ENCODE data around the gene ANKRD27.

Gene ANKRD27

GRCh38 chr19:32599736-32600157, 75.2 kb downstream of the ANKRD27 start (continued):
- TF ChIP-seq ZNF549 (tag by site-specific recombination; IDR thresholded peaks at IDR 0.05) = no peak
- TF ChIP-seq ZNF2 (tag by site-specific recombination; IDR thresholded peaks at IDR 0.05) = peak; percentile 73; the same call in 1 of the 2 replicates

DNA sequence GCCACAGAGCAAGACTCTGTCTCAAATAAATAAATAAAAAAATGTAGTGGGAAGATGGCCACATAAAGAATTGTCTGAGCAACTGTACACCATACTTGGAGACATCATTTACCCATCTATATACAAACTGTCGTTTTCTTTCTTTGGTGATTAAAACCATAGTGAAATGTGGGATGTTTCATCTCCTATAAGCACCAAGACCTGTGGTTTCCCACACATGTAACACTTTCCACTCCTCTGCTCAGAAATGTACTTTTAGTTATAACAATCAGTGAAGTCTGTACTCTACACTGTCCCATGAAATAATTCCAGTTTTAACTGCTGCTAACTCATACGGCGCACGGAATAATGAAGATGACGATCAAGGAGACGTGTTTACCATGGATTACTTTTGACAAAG, 75.7 kb downstream of the ANKRD27 start:
- H3K36me3 ChIP-seq (ENCODE audit: control insufficient read depth in 2 of 2, insufficient read depth in 1 of 2, low read length in 2 of 2) = peaks cover 71 to 99% of the 10 kb centered on the region in 2 experiments

GRCh38 chr19:32598022-32598421, 77.0 kb downstream of the ANKRD27 start:
- Histone ChIP-seq H3K9me3 (ENCODE audit: control insufficient read depth, insufficient read depth, low read depth, low read length) (no peaks in the 10 kb centered on the region), H3K4me3 (ENCODE audit: low read depth, low read length) (no peak overlapping the region), H3K36me3 (ENCODE audit: control insufficient read depth in 2 of 2, insufficient read depth in 1 of 2, low read length in 2 of 2) (peaks cover 69 to 97% of the 10 kb centered on the region in 2 experiments), H3K4me1 (ENCODE audit: control insufficient read depth, insufficient read depth, low read length) (no peaks in the 10 kb centered on the region), H3K27ac (ENCODE audit: extremely low read depth, low read depth, low read length) (no peak overlapping the region)
- ChIA-PET POLR2A (no interaction called here), CTCF (interaction anchor here (0.6 to 2.1 kb wide), 9 partner anchors 11 to 1864 kb away, joined by 3 to 11 read pairs (median 4); no protein-coding TSS in a partner anchor)
- TF ChIP-seq ZSCAN23 (tag by site-specific recombination; IDR thresholded peaks at IDR 0.05) (no peak), OVOL3 (tag by site-specific recombination; IDR thresholded peaks at IDR 0.05) (no peak), KLF9 (tag by site-specific recombination; IDR thresholded peaks at IDR 0.05; ENCODE audit: low read depth) (no peak), GLIS2 (tag by site-specific recombination; IDR thresholded peaks at IDR 0.05) (no peak), ZNF335 (tag by site-specific recombination; conservative IDR thresholded peaks at IDR 0.05) (no peak), ZEB2 (tag by site-specific recombination; IDR thresholded peaks at IDR 0.05) (no peak), ZNF211 (tag by site-specific recombination; IDR thresholded peaks at IDR 0.05; ENCODE audit: low read depth) (no peak), ZBTB21 (tag by site-specific recombination; IDR thresholded peaks at IDR 0.05) (no peak), IKZF3 (tag by site-specific recombination; IDR thresholded peaks at IDR 0.05) (no peak)
- TF ChIP-seq, protein P1, sequence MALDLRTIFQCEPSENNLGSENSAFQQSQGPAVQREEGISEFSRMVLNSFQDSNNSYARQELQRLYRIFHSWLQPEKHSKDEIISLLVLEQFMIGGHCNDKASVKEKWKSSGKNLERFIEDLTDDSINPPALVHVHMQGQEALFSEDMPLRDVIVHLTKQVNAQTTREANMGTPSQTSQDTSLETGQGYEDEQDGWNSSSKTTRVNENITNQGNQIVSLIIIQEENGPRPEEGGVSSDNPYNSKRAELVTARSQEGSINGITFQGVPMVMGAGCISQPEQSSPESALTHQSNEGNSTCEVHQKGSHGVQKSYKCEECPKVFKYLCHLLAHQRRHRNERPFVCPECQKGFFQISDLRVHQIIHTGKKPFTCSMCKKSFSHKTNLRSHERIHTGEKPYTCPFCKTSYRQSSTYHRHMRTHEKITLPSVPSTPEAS (tag by site-specific recombination; IDR thresholded peaks at IDR 0.05) = no peak
- TF ChIP-seq, protein P2, sequence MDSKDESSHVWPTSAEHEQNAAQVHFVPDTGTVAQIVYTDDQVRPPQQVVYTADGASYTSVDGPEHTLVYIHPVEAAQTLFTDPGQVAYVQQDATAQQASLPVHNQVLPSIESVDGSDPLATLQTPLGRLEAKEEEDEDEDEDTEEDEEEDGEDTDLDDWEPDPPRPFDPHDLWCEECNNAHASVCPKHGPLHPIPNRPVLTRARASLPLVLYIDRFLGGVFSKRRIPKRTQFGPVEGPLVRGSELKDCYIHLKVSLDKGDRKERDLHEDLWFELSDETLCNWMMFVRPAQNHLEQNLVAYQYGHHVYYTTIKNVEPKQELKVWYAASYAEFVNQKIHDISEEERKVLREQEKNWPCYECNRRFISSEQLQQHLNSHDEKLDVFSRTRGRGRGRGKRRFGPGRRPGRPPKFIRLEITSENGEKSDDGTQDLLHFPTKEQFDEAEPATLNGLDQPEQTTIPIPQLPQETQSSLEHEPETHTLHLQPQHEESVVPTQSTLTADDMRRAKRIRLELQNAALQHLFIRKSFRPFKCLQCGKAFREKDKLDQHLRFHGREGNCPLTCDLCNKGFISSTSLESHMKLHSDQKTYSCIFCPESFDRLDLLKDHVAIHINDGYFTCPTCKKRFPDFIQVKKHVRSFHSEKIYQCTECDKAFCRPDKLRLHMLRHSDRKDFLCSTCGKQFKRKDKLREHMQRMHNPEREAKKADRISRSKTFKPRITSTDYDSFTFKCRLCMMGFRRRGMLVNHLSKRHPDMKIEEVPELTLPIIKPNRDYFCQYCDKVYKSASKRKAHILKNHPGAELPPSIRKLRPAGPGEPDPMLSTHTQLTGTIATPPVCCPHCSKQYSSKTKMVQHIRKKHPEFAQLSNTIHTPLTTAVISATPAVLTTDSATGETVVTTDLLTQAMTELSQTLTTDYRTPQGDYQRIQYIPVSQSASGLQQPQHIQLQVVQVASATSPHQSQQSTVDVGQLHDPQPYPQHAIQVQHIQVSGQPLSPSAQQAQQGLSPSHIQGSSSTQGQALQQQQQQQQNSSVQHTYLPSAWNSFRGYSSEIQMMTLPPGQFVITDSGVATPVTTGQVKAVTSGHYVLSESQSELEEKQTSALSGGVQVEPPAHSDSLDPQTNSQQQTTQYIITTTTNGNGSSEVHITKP (tag by site-specific recombination; IDR thresholded peaks at IDR 0.05) = no peak

More for the DNA sequence above, 75.7 kb downstream of the ANKRD27 start:
- Histone ChIP-seq H3K4me3 (ENCODE audit: low read depth, low read length) (no peak overlapping the region), H3K9me3 (ENCODE audit: control insufficient read depth, insufficient read depth, low read depth, low read length) (no peaks in the 10 kb centered on the region), H3K27ac (ENCODE audit: extremely low read depth, low read depth, low read length) (no peak overlapping the region), H3K4me1 (ENCODE audit: control insufficient read depth, insufficient read depth, low read length) (no peaks in the 10 kb centered on the region)
- no peak for TF ChIP-seq ZNF571 (tag by site-specific recombination; IDR thresholded peaks at IDR 0.05)
- no peak for TF ChIP-seq ZNF529 (tag by site-specific recombination; IDR thresholded peaks at IDR 0.05; ENCODE audit: insufficient replicate concordance)
- CTCF ChIA-PET = interaction anchor here (0.7 to 2.1 kb wide), 18 partner anchors 11 to 585 kb away, joined by 3 to 11 read pairs (median 5); partner anchors contain the start of gene PDCD5
- POLR2A ChIA-PET = no interaction called here

DNA sequence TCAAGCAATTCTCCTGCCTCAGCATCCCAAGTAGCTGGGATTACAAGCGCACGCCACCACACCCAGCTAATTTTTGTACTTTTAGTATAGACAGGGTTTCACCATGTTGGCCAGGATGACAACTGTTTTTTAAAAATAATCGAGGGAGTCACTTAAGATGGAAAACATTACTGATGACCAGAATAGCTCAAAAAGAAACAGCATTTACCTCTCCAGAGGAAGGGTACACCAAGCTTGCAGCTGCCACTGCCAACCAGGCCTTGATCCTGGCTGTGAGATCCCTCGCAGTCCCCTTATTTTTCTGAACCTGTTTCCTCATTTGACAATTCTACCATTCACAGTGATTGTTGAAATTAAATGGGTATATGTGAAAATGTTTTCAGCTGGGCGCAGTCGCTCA, 79.5 kb downstream of the ANKRD27 start:
- Histone ChIP-seq H3K9me3 (ENCODE audit: control insufficient read depth, insufficient read depth, low read depth, low read length) (no peaks in the 10 kb centered on the region), H3K4me3 (ENCODE audit: low read depth, low read length) (no peak overlapping the region), H3K36me3 (ENCODE audit: control insufficient read depth in 2 of 2, insufficient read depth in 1 of 2, low read length in 2 of 2) (peaks cover 59 to 72% of the 10 kb centered on the region in 2 experiments), H3K4me1 (ENCODE audit: control insufficient read depth, insufficient read depth, low read length) (no peaks in the 10 kb centered on the region), H3K27ac (ENCODE audit: extremely low read depth, low read depth, low read length) (no peak overlapping the region)
- TF ChIP-seq ZIC2 (tag by site-specific recombination; IDR thresholded peaks at IDR 0.05) = no peak
- TF ChIP-seq ZNF558 (tag by site-specific recombination; IDR thresholded peaks at IDR 0.05) = no peak
- TF ChIP-seq ZNF302 (tag by site-specific recombination; IDR thresholded peaks at IDR 0.05; ENCODE audit: low read depth) = no peak
- TF ChIP-seq, protein P3, sequence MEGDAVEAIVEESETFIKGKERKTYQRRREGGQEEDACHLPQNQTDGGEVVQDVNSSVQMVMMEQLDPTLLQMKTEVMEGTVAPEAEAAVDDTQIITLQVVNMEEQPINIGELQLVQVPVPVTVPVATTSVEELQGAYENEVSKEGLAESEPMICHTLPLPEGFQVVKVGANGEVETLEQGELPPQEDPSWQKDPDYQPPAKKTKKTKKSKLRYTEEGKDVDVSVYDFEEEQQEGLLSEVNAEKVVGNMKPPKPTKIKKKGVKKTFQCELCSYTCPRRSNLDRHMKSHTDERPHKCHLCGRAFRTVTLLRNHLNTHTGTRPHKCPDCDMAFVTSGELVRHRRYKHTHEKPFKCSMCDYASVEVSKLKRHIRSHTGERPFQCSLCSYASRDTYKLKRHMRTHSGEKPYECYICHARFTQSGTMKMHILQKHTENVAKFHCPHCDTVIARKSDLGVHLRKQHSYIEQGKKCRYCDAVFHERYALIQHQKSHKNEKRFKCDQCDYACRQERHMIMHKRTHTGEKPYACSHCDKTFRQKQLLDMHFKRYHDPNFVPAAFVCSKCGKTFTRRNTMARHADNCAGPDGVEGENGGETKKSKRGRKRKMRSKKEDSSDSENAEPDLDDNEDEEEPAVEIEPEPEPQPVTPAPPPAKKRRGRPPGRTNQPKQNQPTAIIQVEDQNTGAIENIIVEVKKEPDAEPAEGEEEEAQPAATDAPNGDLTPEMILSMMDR (tag by site-specific recombination; IDR thresholded peaks at IDR 0.05) = no peak
- TF ChIP-seq ZNF37A (tag by site-specific recombination; IDR thresholded peaks at IDR 0.05) = no peak
- CTCF ChIA-PET = interaction anchor here (0.8 kb wide), 1 partner anchor 14 kb away, joined by 3 read pairs; the partner anchor contains the start of gene PDCD5
- POLR2A ChIA-PET = interaction anchor here (1.2 kb wide), 1 partner anchor 14 kb away, joined by 3 read pairs; the partner anchor contains the start of gene PDCD5

Data from HEK293 (cell line).